RWPE1 (cell line): ENCODE data around the gene SNX32.
"Not testable (repeated sequence)": the region's sequence is repeated elsewhere in the genome, so short reads cannot be mapped to it uniquely, and the experiment has no call there.

Source experiments
- CTCF ChIA-PET: fragments of 350-600 bp; sonication (Branson Sonifier 250); formaldehyde crosslinking; extraction: SDS; loops from one replicate; lab custom pipeline; 2021; lab: Yijun Ruan, JAX
- POLR2A ChIA-PET: fragments of 400-600 bp; formaldehyde crosslinking; extraction: SDS; loops from one replicate; lab custom pipeline; 2020; ENCODE audit warnings: antibody characterized with exemption; ENCODE audit not compliant: low non-redundant PET; lab: Yijun Ruan, JAX
- DNase-seq: peaks from one replicate; pipeline ENCODE4 v3.0.0; 2012; ENCODE audit warnings: low spot score
- H3K27ac ChIP-seq: fragments of 450-650 bp; 2 replicates; pipeline ENCODE4 v1.5.1; 2017
- CTCF ChIP-seq: fragments of 450-650 bp; conservative IDR thresholded peaks from 2 replicates; pipeline ENCODE4 v1.5.1; 2017; ENCODE audit warnings: low read depth, mild to moderate bottlenecking

The SNX32 gene

GRCh38 chr11:65822776-65823528 lies 10.8 kb upstream of the SNX32 start:
- TF ChIP-seq CTCF = no peak
- CTCF ChIA-PET = no interaction called here
- H3K27ac ChIP-seq = no peak overlapping the region
- POLR2A ChIA-PET = no interaction called here
- DNase-seq = no peak

GRCh38 chr11:65826984-65827735 lies 6.6 kb upstream of the SNX32 start:
- CTCF ChIA-PET = no interaction called here
- TF ChIP-seq CTCF = no peak
- H3K27ac ChIP-seq = no peak overlapping the region
- POLR2A ChIA-PET = no interaction called here
- DNase-seq = no peak

GRCh38 chr11:65829459-65829858 lies 4.3 kb upstream of the SNX32 start:
- CTCF ChIA-PET = interaction anchor here (0.8 kb wide), 1 partner anchor 56 kb away, joined by 4 read pairs; no protein-coding TSS in a partner anchor
- TF ChIP-seq CTCF = no peak
- DNase-seq = no peak
- no peak overlapping the region for H3K27ac ChIP-seq
- POLR2A ChIA-PET = no interaction called here

GRCh38 chr11:65832231-65832630 lies 1.5 kb upstream of the SNX32 start:
- POLR2A ChIA-PET = interaction anchor here (0.8 kb wide), 1 partner anchor 26 kb away, joined by 4 read pairs; no protein-coding TSS in a partner anchor
- H3K27ac ChIP-seq, CTCF ChIA-PET, DNase-seq: not testable (repeated sequence)

GRCh38 chr11:65834202-65834601 lies 439 bp downstream of the SNX32 start:
- CTCF ChIA-PET = no interaction called here
- POLR2A ChIA-PET = interaction anchor here (0.6 kb wide), 1 partner anchor 16 kb away, joined by 3 read pairs; no protein-coding TSS in a partner anchor
- no peak for DNase-seq
- TF ChIP-seq CTCF = no peak
- no peak overlapping the region for H3K27ac ChIP-seq

GRCh38 chr11:65842144-65842543 lies 8.4 kb downstream of the SNX32 start:
- no peak overlapping the region for H3K27ac ChIP-seq
- no peak for TF ChIP-seq CTCF
- CTCF ChIA-PET = no interaction called here
- POLR2A ChIA-PET = no interaction called here
- DNase-seq = no peak

GRCh38 chr11:65843811-65844210 lies 10.0 kb downstream of the SNX32 start:
- H3K27ac ChIP-seq = no peak overlapping the region
- ChIA-PET CTCF (no interaction called here), POLR2A (no interaction called here)
- no peak for DNase-seq
- TF ChIP-seq CTCF = no peak
